ENCODE measurements around the gene BHMT2.

Gene BHMT2

DNA sequence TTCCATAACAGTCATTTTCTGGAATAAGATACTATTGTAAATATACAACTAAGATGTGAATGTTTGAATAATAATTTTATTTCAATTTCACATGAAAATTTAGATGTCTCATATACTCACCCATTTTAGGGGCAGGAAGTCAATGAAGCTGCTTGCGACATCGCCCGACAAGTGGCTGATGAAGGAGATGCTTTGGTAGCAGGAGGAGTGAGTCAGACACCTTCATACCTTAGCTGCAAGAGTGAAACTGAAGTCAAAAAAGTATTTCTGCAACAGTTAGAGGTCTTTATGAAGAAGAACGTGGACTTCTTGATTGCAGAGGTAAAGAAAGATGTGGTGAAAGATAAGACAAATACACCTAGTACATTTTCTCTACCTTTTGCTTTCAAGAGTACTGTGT is 50.7 kb downstream of the BHMT2 start:
- DNase-seq (ENCODE audit: low read depth, low spot score): no peak

GRCh38 chr5:79122973-79123372 is 53.4 kb downstream of the BHMT2 start:
- no peak for DNase-seq (ENCODE audit: low read depth, low spot score)

DNA sequence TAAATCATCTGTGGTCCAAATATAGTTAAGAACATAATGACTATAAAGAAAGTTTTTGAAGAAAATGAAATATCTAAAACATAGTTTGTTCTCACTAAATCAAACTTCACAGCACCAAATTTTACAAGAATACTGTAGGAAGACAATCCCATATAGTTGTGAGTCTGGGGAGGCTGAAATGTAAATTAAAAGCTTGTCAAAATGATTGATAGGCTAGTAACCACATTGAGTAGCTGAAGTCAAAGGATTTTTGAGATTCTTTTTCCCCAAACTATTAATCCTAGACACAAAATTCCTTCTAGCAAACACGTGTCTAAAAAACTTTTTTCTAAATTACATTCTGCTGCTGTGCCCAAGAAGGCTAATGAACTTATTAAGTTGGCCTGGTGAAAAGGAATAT is 55.0 kb downstream of the BHMT2 start:
- no peak for DNase-seq (ENCODE audit: low read depth, low spot score)

DNA sequence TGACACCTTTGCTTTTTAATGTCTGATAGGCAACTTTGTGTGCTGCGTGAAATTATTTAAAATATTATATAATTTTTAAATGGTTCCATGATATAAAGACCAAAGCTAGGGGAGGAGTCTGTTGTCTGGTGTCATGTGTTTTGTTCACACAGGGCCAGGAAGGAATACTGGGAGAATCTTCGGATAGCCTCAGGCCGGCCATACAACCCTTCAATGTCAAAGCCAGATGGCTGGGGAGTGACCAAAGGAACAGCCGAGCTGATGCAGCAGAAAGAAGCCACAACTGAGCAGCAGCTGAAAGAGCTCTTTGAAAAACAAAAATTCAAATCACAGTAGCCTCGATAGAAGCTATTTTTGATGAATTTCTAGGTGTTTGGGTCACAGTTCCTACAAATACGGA is 61.2 kb downstream of the BHMT2 start:
- no peak for DNase-seq (ENCODE audit: low read depth, low spot score)

GRCh38 chr5:79133121-79133656 is 63.6 kb downstream of the BHMT2 start:
- peak; percentile 13 for DNase-seq (ENCODE audit: low read depth, low spot score)

- peak; percentile 57 for DNase-seq (ENCODE audit: low read depth, low spot score)
Observed at GRCh38 chr5:79133657-79134451, 64.3 kb downstream of the BHMT2 start.

DNA sequence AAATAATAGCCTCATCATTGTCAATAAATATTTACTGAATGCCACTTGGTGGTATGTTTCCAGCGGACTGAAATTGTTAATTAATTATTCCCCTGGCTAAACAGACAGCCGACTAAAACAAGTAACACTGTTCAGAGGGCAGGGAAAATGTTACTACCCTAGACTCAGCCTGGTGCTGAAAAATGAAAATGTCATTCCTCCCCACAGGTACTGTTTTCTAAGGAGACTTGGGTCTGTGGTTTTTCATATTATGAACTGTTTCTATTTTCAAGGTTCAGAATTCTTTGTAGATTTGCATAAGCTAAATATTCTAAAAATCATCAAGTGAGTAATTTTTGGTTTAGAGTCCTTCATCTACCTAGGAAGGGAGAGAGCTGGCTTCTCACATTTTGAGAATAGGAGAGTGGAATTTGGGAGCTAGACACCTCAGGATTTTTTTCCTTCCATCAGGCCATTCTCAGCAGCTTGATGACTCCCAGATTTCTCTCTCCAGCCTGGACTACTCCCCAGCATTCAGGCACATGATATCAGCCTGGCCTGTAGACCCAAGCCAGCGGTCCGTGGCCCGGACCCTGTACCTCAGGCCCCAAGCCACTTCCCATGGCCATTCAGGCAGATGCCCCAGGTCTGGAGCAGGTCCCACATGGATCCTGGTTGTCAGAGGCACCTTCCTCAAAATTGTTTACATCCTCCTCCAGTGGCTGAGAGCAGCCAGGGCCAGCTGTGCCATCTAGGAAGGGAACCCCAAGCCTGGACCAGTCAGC is 66.4 kb downstream of the BHMT2 start:
- DNase-seq (ENCODE audit: low read depth, low spot score): no peak

DNA sequence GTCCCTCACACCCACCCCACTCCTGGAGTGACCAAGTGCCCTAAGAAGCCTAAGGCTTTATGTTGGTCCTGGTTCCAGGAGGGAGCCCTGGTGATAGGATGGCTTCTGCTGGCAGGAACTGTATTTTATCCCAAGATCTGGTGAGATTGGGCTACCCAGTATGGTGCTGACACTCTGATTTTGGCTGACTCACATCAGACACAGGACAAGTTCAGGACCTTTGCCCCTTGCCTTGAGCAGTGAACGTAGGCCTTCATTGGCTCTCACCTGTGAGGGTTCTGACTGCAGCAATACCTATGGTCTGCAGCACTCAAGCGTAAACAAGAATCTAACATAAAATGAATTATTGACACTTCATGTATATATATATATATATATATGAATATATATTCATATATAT is 67.1 kb downstream of the BHMT2 start:
- DNase-seq (ENCODE audit: low read depth, low spot score): no peak
